HCT116 (cell line): Measurements from ENCODE around the gene DPH1.

Experiments used
- ATF3 ChIP-seq: IDR thresholded peaks from 2 replicates; pipeline ENCODE4 v1.6.1; 2012
- CTCF ChIP-seq, 3 experiments: fragments of 200-600 bp in 1 of 3; sonication (generic) in 1 of 3; IDR thresholded peaks in 2 of 3; conservative IDR thresholded peaks in 1 of 3; 2 replicates each; pipeline ENCODE4 v1.5.1; 2012 to 2017; ENCODE audit warnings: low read depth in 2 of 3, low read length in 2 of 3, antibody characterized with exemption in 1 of 3, borderline replicate concordance in 1 of 3, control low read depth in 1 of 3, mild to moderate bottlenecking in 1 of 3, mixed read lengths in 1 of 3, mixed run types in 1 of 3, moderate library complexity in 1 of 3; ENCODE audit not compliant: insufficient read depth in 1 of 3
- EZH2 ChIP-seq: fragments of 200-600 bp; sonication (generic); IDR thresholded peaks from 2 replicates; pipeline ENCODE4 v1.6.1; 2017; ENCODE audit warnings: antibody characterized with exemption, mixed run types
- JUND ChIP-seq: IDR thresholded peaks from 2 replicates; pipeline ENCODE4 v1.6.1; 2012
- POLR2A ChIP-seq: IDR thresholded peaks from 2 replicates; pipeline ENCODE4 v1.7.0; 2011; ENCODE audit warnings: borderline replicate concordance; ENCODE audit not compliant: insufficient read depth, insufficient read length; ENCODE audit errors: extremely low read depth
- POLR2AphosphoS5 ChIP-seq: IDR thresholded peaks from 2 replicates; pipeline ENCODE4 v1.6.1; 2011; ENCODE audit warnings: mild to moderate bottlenecking, low read depth, low read length, moderate library complexity
- RAD21 ChIP-seq: IDR thresholded peaks from 2 replicates; pipeline ENCODE4 v1.6.1; 2012; ENCODE audit warnings: low read depth, mild to moderate bottlenecking
- REST ChIP-seq: IDR thresholded peaks from 2 replicates; pipeline ENCODE4 v1.6.1; 2012; ENCODE audit warnings: low read depth
- YY1 ChIP-seq: IDR thresholded peaks from 2 replicates; pipeline ENCODE4 v1.6.1; 2011; ENCODE audit warnings: low read length, low read depth, moderate library complexity, mild to moderate bottlenecking; ENCODE audit not compliant: insufficient replicate concordance; ENCODE audit errors: extremely low read depth
- TF ChIP-seq, protein P1 (sequence below): IDR thresholded peaks from 2 replicates; pipeline ENCODE4 v1.6.1; 2012

DNA sequence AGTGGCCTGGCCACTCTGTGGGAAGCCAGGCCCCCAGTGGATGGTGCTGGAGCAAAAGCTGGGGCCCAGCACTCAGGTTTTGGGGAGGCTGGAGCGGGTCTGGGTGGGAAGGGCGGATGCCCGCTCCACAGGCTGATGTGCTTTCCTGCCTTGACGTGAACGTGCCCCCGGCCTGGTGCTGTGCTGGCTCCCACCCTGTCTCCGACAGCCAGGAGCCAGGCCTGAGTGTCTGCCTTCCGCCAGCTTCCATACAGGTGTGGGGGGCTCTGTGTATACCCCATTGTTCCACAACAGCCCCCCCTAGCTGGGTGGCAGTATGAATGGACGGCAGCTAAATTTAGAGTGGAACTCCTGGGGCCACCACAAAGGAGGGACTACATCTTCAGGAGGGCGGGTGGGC, 45.0 kb downstream of the DPH1 start:
- TF ChIP-seq CTCF (IDR thresholded peaks at IDR 0.05 in 2 of 3, conservative IDR thresholded peaks at IDR 0.05 in 1 of 3; ENCODE audit: borderline replicate concordance in 1 of 3, insufficient read depth in 1 of 3, low read depth in 2 of 3, low read length in 2 of 3) (no peak), POLR2AphosphoS5 (no peak), POLR2A (no peak), ATF3 (no peak), EZH2 (no peak), RAD21 (no peak), YY1 (no peak), REST (no peak), JUND (no peak)
- TF ChIP-seq, protein P1, sequence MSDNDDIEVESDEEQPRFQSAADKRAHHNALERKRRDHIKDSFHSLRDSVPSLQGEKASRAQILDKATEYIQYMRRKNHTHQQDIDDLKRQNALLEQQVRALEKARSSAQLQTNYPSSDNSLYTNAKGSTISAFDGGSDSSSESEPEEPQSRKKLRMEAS: no peak
